Heart left ventricle (tissue), 16 donors: ENCODE results near the gene AFMID. TPM values are rescaled to one million over a fixed set of nuclear protein-coding genes. Genes with fewer than 3 reads are reported as not detected.
A peak's percentile ranks its signal among the peaks of the same experiment; 100 is the strongest.

Experiments
- ATAC-seq, 4 donors: fragments of 200-7000 bp; cut with Tn5 transposase; one replicate each; pipeline ENCODE4 v1.9.1; 2020 to 2022; ENCODE audit warnings: moderate library complexity in 4 of 4, mild to moderate bottlenecking in 3 of 4, moderate number of reproducible peaks in 1 of 4
- DNase-seq, 5 donors: peaks; one replicate each; pipeline ENCODE4 v3.0.0-alpha.2; 2020
- H3K27ac ChIP-seq, 12 donors: fragments of 200-600 bp; sonication (generic) in 4 of 12; one replicate each; pipeline versions ENCODE4 v1.5.0 to v1.8.0; 2016 to 2022; ENCODE audit warnings: mild to moderate bottlenecking in 2 of 12
- H3K27me3 ChIP-seq, 9 donors: fragments of 200-600 bp; sonication (generic) in 2 of 9; one replicate each; pipeline versions ENCODE4 v1.5.1 to v1.8.0; 2016 to 2022; ENCODE audit warnings: mild to moderate bottlenecking in 3 of 9
- H3K36me3 ChIP-seq, 9 donors: fragments of 200-600 bp; sonication (generic) in 2 of 9; one replicate each; pipeline versions ENCODE4 v1.5.0 to v1.8.0; 2018 to 2022; ENCODE audit warnings: mild to moderate bottlenecking in 2 of 9
- H3K4me1 ChIP-seq, 12 donors: fragments of 200-600 bp; sonication (generic) in 4 of 12; one replicate each; pipeline versions ENCODE4 v1.5.0 to v1.8.0; 2016 to 2022; ENCODE audit warnings: mild to moderate bottlenecking in 3 of 12
- H3K4me3 ChIP-seq, 12 donors: fragments of 200-600 bp; sonication (generic) in 4 of 12; one replicate each; pipeline versions ENCODE4 v1.5.0 to v1.8.0; 2017 to 2022; ENCODE audit warnings: mild to moderate bottlenecking in 9 of 12, moderate library complexity in 4 of 12
- H3K9me3 ChIP-seq, 12 donors: fragments of 200-600 bp; sonication (generic) in 4 of 12; one replicate each; pipeline versions ENCODE4 v1.5.0 to v1.8.0; 2016 to 2022; ENCODE audit warnings: mild to moderate bottlenecking in 1 of 12
- CTCF ChIP-seq, 12 donors: fragments of 200-600 bp; sonication (generic) in 4 of 12; IDR thresholded peaks; one replicate each; pipeline versions ENCODE4 v1.5.0 to v1.8.0; 2018 to 2022; ENCODE audit warnings: antibody characterized with exemption in 12 of 12, mild to moderate bottlenecking in 5 of 12
- POLR2A ChIP-seq, 2 donors: fragments of 450-650 bp; IDR thresholded peaks; one replicate each; pipeline ENCODE4 v1.6.1; 2017; ENCODE audit warnings: antibody characterized with exemption in 2 of 2, mild to moderate bottlenecking in 2 of 2, moderate library complexity in 2 of 2
- WGBS, 4 donors: extraction: QIAGEN DNeasy Blood & Tissue Kit in 2 of 4; methylation state at CpG; one replicate each; pipeline versions ENCODE4 v1.1.5 to v1.1.7; 2013 to 2018; 5-methylcytosine and 5-hydroxymethylcytosine counted together
- intact Hi-C, 10 donors: fragments of 100-400 bp; cut with DNase I; formaldehyde crosslinking; loops; one replicate each; pipeline versions ENCODE4 v1.11.1 to v1.14.2; 2022
- polyA plus RNA-seq, 2 donors: library from polyadenylated mRNA; stranded (reverse); fragments of 200-250 nt; gene quantifications; one replicate each; pipeline ENCODE4 v1.2.3, GENCODE V29; 2013
- total RNA-seq, 9 donors: library from RNA; depleted of rRNA in 2 of 9; stranded (reverse); fragments of >200 nt in 2 of 9; fragmentation: NEBNext Ultra II Directional in 3 of 9; extraction: Animal tissue kit (Norgen Biotek cat#: 25700) in 3 of 9; gene quantifications; one replicate each; pipeline versions ENCODE4 v1.1.0 to v1.2.4, GENCODE V29; 2016 to 2023
- donor health status: ischemic (EF 13 %, LVEDD 7.1; RV severe dilation, severe dysfunction).
- donor health status: healthy with polysubstance abuse.
- donor health status: DM: no; HTN: yes; CAD: no.
- donor health status: DM: no; HTN: no; CAD: no.
- donor health status: ischemic (EF 25% LVEDD 6.9; RV normal size, moderate dysfunction).
- donor health status: ischemic (EF 25% LVEDD 5.7; RV mildly dilated, moderate dysfunction).
- donor health status: healthy.
- donor health status: DM: yes; HTN: yes; CAD: no.
- donor health status: ischemic (EF 35%, LVEDD 5.7; RV mildly dilated, moderate dysfunction).
- donor health status: nonischemic (EF 11% LVEDD 7.7; RV severe dilation, severe dysfunction).
- donor health status: DM: yes; HTN: yes; CAD: no.
- donor health status: PGD.
- donor health status: ischemic (EF 29% LVEDD 5.4; RV normal size, mild dysfunction).
- donor health status: nonischemic (EF 23%, LVEDD 6.1; RV moderate dilation, normal function).

The AFMID gene
- total and polyA plus RNA-seq, 11 donors = 12.8 to 86.6 (median 30.2) TPM

- DNase-seq = no peak
- WGBS, 4 donors = 86 to 91% (median 89%) methylated on average over 8 of the region's 8 CpGs
- H3K27ac ChIP-seq = peak overlapping the region in 7 of 12 donors; percentile 32 to 75 (median 54)
These were observed 60.1 kb downstream of the AFMID start for GRCh38 chr17:78247304-78247703.

GRCh38 chr17:78248051-78248914 lies 61.1 kb downstream of the AFMID start:
- intact Hi-C loops = no loop called here
- WGBS, 4 donors = 71 to 77% (median 75%) methylated on average over 29 to 30 of the region's 30 CpGs
- TF ChIP-seq POLR2A (IDR thresholded peaks at IDR 0.05) = peak in 1 of 2 donors; percentile 35
- no peak for TF ChIP-seq CTCF (IDR thresholded peaks at IDR 0.05)
- no peaks in the 10 kb centered on the region for H3K36me3 ChIP-seq
- H3K4me3 ChIP-seq = peak overlapping the region in 3 of 12 donors; percentile 15 to 38 (median 33)
- H3K9me3 ChIP-seq = peaks cover 0 to 5% (median 0%) of the 10 kb centered on the region in 12 donors
- DNase-seq (peak in 2 of 5 donors; percentile 10 to 54), ATAC-seq (peak in 3 of 4 donors; percentile 18 to 72 (median 43))
- H3K27me3 ChIP-seq = no peaks in the 10 kb centered on the region
- peaks cover 0 to 25% (median 9%) of the 10 kb centered on the region in 12 donors for H3K4me1 ChIP-seq
- H3K27ac ChIP-seq = peak overlapping the region in 11 of 12 donors; percentile 28 to 75 (median 63)

More at GRCh38 chr17:78247304-78247703, 60.1 kb downstream of the AFMID start:
- intact Hi-C loops = no loop called here
- ATAC-seq = no peak
- H3K9me3 ChIP-seq = peaks cover 0 to 5% (median 0%) of the 10 kb centered on the region in 12 donors
- no peak overlapping the region for H3K4me3 ChIP-seq
- no peaks in the 10 kb centered on the region for H3K36me3 ChIP-seq
- no peak for TF ChIP-seq CTCF (IDR thresholded peaks at IDR 0.05)
- peaks cover 0 to 18% (median 9%) of the 10 kb centered on the region in 12 donors for H3K4me1 ChIP-seq
- H3K27me3 ChIP-seq = no peaks in the 10 kb centered on the region

GRCh38 chr17:78249074-78249817 lies 62.1 kb downstream of the AFMID start:
- DNase-seq (peak in 2 of 5 donors; percentile 24 to 55), ATAC-seq (no peak)
- no peaks in the 10 kb centered on the region for H3K36me3 ChIP-seq
- peak overlapping the region in 3 of 12 donors; percentile 15 to 38 (median 33) for H3K4me3 ChIP-seq
- no peaks in the 10 kb centered on the region for H3K27me3 ChIP-seq
- H3K27ac ChIP-seq = peak overlapping the region in 7 of 12 donors; percentile 54 to 75 (median 73)
- 80 to 86% (median 84%) methylated on average over 8 to 16 of the region's 16 CpGs for WGBS, 4 donors
- TF ChIP-seq CTCF (IDR thresholded peaks at IDR 0.05) = no peak
- TF ChIP-seq POLR2A (IDR thresholded peaks at IDR 0.05) = no peak
- peaks cover 0 to 5% (median 0%) of the 10 kb centered on the region in 12 donors for H3K9me3 ChIP-seq
- intact Hi-C loops = no loop called here
- H3K4me1 ChIP-seq = peaks cover 0 to 33% (median 13%) of the 10 kb centered on the region in 12 donors
